Loucy (cell line): ENCODE data around the gene AGRN.

Experiments
- EZH2phosphoT487 ChIP-seq: fragments of 200-600 bp; IDR thresholded peaks from 2 replicates; pipeline ENCODE4 v1.6.1; 2018; ENCODE audit warnings: antibody characterized with exemption, mild to moderate bottlenecking, moderate library complexity, borderline replicate concordance
- TF ChIP-seq, protein P1 (sequence below): fragments of 200-600 bp; sonication (generic); conservative IDR thresholded peaks from 2 replicates; pipeline ENCODE4 v1.5.1; 2014; ENCODE audit warnings: mild to moderate bottlenecking, antibody characterized with exemption, low read length

DNA sequence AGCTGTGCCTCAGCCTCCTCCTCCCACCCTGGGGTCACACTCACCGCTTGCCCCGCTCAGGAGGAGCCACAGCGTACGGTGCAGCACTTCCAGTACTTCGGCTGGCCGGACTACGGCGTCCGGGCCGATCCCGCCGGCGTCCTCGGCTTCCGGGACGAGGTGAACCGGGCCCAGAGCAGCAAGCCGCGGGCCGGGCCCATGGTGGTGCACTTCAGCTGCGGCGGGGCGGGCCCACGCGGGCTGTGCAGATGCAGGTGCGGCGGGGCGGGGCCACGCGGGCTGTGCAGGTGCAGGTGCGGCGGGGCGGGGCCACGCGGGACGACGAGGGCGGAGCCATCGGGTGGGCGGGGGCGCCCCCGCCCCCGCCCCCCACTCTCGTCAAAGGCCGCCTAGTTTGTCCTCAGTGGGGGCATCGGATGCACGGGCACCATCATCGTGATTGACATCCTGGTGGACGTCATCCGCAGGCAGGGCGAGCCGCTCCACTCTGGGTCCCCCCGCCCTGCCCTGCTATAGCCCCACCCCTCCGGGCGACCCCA is 48.7 kb downstream of the AGRN start:
- TF ChIP-seq, protein P1, sequence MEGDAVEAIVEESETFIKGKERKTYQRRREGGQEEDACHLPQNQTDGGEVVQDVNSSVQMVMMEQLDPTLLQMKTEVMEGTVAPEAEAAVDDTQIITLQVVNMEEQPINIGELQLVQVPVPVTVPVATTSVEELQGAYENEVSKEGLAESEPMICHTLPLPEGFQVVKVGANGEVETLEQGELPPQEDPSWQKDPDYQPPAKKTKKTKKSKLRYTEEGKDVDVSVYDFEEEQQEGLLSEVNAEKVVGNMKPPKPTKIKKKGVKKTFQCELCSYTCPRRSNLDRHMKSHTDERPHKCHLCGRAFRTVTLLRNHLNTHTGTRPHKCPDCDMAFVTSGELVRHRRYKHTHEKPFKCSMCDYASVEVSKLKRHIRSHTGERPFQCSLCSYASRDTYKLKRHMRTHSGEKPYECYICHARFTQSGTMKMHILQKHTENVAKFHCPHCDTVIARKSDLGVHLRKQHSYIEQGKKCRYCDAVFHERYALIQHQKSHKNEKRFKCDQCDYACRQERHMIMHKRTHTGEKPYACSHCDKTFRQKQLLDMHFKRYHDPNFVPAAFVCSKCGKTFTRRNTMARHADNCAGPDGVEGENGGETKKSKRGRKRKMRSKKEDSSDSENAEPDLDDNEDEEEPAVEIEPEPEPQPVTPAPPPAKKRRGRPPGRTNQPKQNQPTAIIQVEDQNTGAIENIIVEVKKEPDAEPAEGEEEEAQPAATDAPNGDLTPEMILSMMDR, result no peak
- TF ChIP-seq EZH2phosphoT487, result no peak
